Stimulated activated CD8-positive, alpha-beta memory T cell treated with anti-CD3 and anti-CD28 coated beads, Interleukin-4, amount 100 ng/mL, for 1 hour (primary cell): ENCODE measurements around the gene SOCS2.

Experiments
- DNase-seq, 2 donors: peaks; one replicate each; pipeline ENCODE4 v3.0.0-alpha.2; 2020; ENCODE audit warnings: low read depth in 2 of 2, low spot score in 1 of 2

Gene SOCS2

GRCh38 chr12:93565760-93566159 is 6.7 kb upstream of the SOCS2 start:
- no peak for DNase-seq

GRCh38 chr12:93567174-93567573 is 5.3 kb upstream of the SOCS2 start:
- DNase-seq = no peak

GRCh38 chr12:93568091-93568490 is 4.4 kb upstream of the SOCS2 start:
- DNase-seq = no peak

- no peak for DNase-seq
Measured at GRCh38 chr12:93569301-93569655, 3.2 kb upstream of the SOCS2 start.

GRCh38 chr12:93569656-93570551 is 2.6 kb upstream of the SOCS2 start:
- DNase-seq = peak; percentile 35 to 58

GRCh38 chr12:93570552-93571364 is 1.7 kb upstream of the SOCS2 start:
- peak; percentile 55 to 73 for DNase-seq

- no peak for DNase-seq
Measured at GRCh38 chr12:93571365-93571924, 1.0 kb upstream of the SOCS2 start.

- DNase-seq = no peak
Measured at GRCh38 chr12:93572712-93573551, 457 bp downstream of the SOCS2 start.

- no peak for DNase-seq
Measured at GRCh38 chr12:93573552-93574223, 1.2 kb downstream of the SOCS2 start.

GRCh38 chr12:93577222-93577621 is 4.7 kb downstream of the SOCS2 start:
- no peak for DNase-seq

- no peak for DNase-seq
Measured at GRCh38 chr12:93578221-93578620, 5.7 kb downstream of the SOCS2 start.

GRCh38 chr12:93580682-93581081 is 8.2 kb downstream of the SOCS2 start:
- no peak for DNase-seq

- no peak for DNase-seq
Measured at GRCh38 chr12:93581370-93581769, 8.9 kb downstream of the SOCS2 start.

GRCh38 chr12:93582351-93582750 is 9.9 kb downstream of the SOCS2 start:
- no peak for DNase-seq

GRCh38 chr12:93583627-93584392 is 11.3 kb downstream of the SOCS2 start:
- no peak for DNase-seq

GRCh38 chr12:93585247-93585646 is 12.8 kb downstream of the SOCS2 start:
- no peak for DNase-seq

GRCh38 chr12:93587611-93588010 is 15.1 kb downstream of the SOCS2 start:
- no peak for DNase-seq

GRCh38 chr12:93589081-93589480 is 16.6 kb downstream of the SOCS2 start:
- DNase-seq = no peak

- DNase-seq = no peak
Measured at GRCh38 chr12:93591137-93591868, 18.8 kb downstream of the SOCS2 start.
